22Rv1 (cell line): ENCODE measurements around the gene ITM2C.

Source experiments
- CTCF ChIP-seq: fragments of 450-650 bp; IDR thresholded peaks from 2 replicates; pipeline ENCODE4 v1.5.1; 2017; ENCODE audit warnings: mild to moderate bottlenecking
- ZFX ChIP-seq: fragments of 450-650 bp; IDR thresholded peaks from 2 replicates; pipeline ENCODE4 v1.6.1; 2017; ENCODE audit warnings: antibody characterized with exemption, borderline replicate concordance

GRCh38 chr2:230830428-230830827, 34.3 kb upstream of the ITM2C start:
- no peak for TF ChIP-seq CTCF
- no peak for TF ChIP-seq ZFX
